ENCODE results near the gene KDSR.

KDSR gene

DNA sequence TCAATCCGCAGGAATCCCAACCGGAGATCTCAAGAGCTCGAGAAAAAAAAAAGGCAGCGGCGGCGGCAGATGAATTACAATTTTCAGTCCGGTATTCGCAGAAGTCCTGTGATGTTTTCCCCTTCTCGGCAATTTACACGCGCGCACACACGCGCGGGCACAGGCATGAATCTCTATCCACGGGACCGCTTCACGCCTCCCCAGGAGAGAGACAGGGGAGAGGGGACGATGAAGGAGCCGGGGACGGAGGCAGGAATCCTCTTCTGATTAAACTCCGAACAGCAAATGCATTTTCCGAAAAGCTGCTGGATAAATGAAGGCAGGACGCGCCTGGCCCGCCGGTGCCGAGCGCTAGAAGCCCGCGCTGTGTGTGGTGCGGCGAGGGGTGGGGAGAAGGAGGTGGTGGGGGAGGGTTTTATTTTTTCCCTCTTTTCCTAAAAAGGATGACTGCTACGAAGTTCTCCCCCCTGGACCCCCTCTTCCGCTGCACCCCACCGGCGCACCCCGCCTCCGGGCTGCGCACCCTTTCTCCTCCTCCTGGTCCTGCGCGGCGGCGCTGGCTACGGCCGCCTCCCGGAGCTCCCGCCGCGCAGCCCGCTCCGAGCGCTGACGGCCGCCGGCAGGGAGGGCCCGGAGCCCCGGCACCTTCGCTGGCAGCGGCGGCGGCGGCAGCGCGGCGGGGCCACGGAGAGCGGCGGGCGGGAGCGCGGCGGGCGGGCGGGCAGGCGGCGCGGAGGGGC lies 47.5 kb downstream of the KDSR start, which contains the start of gene BCL2:
Gene BCL2 (minus strand): TSS at position 387 of the 740 bp plus-strand sequence.
- DNase-seq: no peak

DNA sequence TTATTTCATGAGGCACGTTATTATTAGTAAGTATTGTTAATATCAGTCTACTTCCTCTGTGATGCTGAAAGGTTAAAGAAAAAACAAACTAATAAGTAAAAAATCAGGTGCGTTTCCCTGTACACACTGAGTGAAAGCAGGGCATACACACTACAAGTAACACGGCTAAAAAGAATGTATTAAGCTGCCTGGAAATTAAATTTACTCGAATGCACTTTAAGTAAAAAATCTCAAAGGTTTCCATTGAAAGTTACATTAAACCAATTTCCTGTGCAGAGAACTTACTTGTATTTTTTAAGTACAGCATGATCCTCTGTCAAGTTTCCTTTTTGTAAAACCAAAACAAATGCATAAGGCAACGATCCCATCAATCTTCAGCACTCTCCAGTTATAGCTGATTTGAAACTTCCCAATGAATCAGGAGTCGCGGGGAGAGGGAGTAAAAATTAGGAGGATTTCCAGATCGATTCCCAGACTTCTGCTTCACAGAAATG lies 48.1 kb downstream of the KDSR start:
- no peak for DNase-seq

DNA sequence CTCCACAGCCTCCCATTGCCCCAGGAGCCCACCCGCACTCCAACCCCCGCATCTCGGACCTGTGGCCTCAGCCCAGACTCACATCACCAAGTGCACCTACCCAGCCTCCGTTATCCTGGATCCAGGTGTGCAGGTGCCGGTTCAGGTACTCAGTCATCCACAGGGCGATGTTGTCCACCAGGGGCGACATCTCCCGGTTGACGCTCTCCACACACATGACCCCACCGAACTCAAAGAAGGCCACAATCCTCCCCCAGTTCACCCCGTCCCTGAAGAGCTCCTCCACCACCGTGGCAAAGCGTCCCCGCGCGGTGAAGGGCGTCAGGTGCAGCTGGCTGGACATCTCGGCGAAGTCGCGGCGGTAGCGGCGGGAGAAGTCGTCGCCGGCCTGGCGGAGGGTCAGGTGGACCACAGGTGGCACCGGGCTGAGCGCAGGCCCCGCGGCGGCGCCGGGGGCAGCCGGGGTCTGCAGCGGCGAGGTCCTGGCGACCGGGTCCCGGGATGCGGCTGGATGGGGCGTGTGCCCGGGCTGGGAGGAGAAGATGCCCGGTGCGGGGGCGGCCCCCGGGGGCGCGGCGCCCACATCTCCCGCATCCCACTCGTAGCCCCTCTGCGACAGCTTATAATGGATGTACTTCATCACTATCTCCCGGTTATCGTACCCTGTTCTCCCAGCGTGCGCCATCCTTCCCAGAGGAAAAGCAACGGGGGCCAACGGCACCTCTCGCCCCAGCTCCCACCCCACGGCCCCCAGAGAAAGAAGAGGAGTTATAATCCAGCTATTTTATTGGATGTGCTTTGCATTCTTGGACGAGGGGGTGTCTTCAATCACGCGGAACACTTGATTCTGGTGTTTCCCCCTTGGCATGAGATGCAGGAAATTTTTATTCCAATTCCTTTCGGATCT lies 48.8 kb downstream of the KDSR start:
- DNase-seq: peak; percentile 88

DNA sequence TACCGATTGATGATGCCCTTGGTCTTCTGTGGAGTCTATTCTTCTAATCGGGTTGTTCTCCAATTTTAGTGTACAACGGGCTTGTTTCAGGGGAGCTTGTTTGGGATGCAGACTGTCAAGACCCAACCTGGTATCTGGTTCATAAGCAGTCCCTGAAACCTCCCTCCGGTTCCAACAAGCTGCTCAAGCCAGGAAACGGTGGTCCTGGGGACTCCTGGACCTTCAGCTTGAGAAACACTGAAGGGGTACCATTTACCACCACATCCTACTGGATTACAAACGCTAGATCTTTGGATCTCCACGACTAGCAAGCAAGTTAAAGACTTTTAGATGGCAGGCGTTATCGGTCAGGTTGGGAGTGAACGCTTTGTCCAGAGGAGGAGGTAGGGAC lies 49.5 kb downstream of the KDSR start:
- no peak for DNase-seq

DNA sequence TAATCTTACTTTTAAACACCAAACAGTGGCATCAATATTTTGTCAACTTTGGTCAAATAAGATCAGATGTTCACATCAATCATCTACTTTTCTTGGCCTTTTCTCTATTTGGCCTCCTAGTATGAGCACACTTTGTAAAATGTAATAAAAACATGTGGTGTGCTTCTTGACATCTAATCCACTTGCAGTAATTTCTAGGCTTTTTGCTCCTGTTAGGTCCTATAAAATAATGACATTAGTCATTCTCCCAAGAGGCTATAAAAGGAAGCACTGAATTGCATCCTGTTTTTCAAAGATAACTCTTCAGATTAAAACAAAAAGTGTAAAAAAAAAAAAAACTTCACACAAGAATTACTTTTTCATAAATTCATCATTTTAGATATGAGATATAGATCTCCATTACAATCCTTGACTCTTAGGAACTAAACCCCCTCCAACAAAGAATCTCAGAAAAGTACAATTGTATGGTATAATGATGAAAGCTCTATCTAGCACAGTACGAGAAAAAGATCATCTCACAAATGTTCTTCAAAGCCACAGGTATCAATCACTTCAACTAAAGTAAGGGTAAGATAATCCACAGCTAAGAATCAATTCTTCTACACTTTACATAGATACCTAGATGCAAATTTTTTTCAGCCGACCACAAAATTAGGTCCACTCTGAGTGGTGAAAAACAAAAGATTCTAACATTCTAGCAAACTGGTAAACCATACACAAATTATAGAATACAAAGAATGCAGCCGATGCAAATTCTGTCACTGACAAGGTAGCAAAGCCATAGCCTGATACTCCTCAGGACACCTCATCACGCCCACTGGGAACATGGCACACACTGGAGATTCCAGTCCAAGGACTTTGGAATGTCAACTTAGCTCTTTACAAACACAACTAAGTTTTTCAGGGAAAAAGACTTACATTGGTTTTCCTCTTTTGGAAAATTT lies 50.1 kb downstream of the KDSR start:
- DNase-seq: no peak

DNA sequence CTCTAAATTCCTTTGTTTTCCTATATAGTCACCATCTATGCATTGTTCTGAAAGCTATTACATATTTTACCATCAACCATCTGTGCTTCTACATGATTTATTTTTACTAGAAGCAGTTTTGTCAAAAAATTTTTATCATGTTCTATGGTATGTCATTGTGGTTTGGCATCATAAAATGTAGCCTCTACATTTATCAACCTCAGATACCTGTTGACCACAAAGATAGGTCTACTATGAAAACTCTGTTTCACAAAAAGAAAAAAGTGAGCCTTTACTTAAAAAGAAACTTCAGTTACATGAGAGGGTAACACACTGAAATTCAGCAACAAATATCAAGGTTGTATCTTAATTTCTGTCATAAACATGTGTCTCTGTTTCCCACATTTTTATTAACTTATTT lies 51.1 kb downstream of the KDSR start:
- no peak for DNase-seq

DNA sequence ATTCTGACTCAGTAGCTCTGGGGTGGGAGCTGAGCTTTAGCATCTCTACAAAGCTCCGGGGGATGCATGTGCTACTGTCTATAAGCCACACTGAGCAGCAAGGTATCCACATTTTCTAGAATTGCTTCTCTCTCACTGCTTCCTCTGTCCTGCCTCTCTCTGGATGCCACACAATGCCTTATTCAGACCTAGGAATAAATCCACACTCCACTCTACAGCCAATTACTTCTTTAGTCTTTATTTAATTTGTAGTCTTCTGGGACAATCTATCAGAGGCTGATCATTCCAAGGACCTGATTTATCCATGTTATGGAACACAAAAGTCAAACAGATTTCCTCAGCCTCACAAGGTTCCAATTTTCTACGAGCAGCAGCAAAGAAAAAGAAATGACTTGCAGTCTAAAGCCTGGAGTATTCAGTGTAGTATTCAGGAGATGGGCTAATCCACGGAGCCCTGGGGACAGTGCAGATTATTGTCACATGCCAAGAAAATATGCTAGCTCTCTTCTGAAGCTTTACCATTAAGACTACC lies 51.8 kb downstream of the KDSR start:
- no peak for DNase-seq

DNA sequence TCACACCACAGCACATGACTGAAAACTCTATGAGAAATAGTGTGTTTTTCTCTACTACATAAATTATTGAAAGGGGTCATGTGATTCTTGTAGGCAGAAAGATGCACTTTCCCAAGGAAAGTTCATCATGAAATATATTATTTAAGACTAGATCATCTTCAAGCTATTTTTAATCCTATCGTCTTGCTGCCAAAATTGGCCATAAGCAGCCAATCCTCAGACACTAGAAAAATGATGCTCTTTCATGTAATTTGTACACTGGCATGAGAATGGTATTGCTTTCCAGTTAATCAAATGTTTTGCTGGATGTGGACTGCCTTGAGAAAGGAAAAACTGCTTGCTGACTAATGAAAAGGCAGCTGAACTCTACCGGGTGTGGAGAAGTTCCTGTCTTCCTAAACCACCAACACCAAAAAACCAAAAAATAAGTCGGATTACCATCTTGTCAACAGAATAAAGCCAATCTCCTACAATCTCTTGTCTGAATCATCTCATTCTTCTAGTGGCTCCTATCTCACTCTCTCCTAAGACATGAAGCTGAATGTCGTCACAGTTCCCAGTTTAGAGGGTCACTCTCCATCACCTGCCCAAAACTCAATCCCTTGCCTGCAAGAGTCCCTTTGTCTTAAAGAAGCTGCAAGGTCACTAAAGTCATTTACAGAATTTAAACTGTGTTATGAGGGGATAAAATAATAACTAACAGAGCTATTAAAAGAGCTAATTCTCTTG lies 52.8 kb downstream of the KDSR start:
- DNase-seq: no peak

DNA sequence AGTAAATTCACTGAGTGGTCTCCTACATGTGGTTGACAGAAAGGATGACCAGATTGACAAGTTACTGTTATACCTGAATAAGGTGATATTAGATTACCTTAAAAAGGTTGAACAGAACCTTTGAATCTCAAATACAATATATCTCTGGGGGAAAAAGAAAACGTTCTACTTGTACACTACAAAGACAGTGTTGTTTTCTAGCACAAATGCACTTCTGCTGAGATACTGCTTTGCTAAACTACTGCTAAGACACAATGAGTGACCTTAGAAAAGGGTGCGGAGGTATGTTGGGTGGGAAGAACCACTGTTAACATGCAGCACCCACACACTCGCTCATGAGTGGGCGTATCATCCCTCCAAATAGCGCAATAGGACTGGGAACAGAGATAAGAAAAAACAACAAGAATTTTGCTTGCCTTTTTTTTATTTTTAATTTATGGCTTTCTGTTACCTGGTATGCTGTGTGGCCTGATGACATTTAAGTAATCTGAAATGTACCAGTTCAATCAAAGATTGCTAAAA lies 53.5 kb downstream of the KDSR start:
- DNase-seq: no peak

DNA sequence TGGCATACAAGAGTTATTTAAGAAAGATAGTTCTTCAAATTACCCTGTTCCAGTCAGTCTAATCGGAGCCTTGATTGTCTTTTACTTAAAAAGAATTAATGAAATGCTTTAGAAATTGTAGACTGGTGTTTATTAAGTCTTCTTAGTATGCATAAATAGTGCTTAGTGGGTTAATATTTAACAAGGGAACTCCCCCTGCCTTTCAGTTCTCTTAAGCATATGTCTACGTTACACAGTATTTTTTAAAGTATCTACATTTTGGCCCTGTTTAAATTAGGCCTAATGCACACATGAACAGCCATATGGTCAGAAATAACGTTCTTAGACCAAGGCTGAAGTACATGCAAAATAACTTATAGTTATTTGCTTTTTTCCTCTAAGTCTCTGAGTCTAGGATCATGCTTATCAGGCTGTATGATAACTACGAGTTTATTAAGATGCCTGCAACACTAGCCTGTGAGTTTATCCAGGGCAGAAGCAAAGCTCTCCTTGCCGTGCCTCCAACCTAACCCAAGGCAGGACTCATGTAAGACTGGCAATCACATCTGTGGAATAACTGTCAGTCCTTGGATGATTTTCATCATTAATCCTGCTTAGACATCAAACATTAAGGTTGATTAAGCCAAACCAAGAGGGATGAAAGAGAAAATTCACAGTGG lies 54.1 kb downstream of the KDSR start:
- no peak for DNase-seq

DNA sequence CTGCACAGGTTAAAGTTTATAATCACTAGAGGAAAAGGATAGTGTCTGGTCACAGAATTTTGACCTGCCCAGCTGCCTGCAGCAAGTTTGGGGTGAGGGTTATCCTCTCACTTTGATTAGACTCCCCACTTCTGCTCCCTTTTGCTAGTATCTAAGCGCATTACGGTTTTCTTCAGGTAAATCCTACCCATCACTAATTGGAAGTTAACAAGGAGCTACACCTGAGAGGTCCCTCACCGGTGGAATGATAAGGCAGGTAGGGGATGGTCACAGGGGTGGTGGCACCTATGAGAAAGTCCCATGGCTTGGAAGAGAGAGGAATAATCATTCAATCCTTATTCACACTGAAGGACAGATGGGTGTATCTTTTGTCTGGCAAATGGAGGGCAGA lies 55.0 kb downstream of the KDSR start:
- no peak for DNase-seq

DNA sequence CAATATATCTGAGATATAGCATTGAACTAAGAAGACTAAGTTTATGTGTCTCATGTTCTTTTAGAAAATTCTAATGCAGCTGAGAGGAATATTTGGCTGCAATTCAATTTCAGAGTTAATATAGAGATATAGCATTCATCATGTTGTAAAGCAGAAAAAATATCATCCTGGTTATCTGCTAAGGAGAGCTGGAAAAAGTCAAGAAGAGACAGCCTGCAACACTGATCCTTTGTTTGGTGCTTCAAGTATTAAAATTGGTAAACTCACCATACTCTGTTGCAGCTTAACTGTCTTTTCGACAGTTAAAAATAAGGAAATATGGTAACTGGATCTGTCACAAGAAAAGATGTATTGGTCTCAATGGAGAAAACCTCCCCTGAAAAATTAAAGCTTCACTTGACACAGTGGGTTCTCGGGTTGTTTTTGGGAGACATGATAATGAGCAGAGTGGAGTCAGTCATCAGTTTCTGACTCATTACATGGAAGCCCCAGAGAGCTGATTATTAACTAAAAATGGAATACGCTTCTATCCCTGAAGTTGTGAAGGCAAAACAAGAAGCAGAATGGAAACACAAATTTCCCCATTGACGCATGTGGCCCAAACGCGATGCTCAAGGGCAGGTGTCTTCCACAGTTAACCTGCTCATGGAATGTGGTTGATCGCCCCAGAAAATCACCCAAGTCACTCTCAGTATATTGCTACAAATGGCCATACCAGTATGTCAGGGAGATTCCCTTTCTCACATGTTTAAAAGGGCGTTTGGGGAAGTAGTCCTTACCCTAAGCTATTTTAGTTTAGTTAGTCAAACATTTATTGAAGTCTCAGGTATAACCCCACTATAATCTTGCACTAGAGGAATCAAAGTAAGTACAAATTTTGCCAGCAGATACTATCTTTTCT lies 55.6 kb downstream of the KDSR start:
- no peak for DNase-seq

DNA sequence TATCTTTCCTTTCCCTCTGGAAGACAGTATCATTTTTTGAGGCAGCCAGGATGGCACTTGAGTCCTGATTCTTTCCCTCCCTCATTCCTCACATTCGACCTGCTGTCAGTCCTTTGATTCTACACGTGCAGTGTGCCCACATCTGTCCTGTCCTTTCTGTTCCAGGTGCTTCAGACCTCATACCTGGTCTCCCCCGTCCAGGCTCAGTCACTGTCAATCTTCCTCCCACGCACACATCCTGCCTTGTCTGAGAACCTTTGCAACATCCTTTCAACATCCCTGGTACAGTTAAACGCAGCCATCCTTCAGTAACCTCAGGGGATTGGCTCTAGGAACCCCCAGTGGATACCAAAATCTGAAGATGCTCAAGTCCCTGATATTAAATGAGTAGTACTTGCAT lies 57.6 kb downstream of the KDSR start:
- DNase-seq: peak; percentile 46

DNA sequence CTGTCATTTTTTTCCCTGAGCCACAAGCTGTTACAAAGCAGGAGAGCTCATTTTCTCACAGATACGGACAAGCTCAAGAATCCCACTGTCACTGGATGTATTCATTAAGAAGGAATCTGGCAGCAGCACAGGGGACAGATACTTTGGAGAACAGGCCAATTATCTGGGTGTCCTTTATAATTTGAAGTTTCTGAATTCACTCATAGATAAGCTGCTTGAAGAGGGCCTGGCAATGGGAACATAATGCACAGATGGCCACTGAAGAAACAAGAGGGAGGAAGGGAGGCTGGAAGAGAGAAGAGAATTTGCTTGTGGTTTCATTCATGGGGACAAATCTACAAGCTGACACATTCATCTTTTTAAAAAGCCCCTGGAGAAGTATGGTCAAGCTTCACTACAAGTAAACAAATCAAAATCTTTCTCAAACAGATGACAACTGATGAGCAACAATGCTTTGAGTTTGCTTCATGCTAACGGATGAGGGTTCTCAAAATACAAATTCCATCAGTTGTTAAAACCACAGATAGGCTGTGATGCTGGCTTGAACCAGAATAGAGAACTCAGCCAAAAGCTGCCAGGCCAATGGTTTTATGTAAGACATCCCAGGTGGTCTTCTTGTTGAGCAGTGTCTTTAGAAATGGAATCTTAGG lies 59.3 kb downstream of the KDSR start:
- no peak for DNase-seq

DNA sequence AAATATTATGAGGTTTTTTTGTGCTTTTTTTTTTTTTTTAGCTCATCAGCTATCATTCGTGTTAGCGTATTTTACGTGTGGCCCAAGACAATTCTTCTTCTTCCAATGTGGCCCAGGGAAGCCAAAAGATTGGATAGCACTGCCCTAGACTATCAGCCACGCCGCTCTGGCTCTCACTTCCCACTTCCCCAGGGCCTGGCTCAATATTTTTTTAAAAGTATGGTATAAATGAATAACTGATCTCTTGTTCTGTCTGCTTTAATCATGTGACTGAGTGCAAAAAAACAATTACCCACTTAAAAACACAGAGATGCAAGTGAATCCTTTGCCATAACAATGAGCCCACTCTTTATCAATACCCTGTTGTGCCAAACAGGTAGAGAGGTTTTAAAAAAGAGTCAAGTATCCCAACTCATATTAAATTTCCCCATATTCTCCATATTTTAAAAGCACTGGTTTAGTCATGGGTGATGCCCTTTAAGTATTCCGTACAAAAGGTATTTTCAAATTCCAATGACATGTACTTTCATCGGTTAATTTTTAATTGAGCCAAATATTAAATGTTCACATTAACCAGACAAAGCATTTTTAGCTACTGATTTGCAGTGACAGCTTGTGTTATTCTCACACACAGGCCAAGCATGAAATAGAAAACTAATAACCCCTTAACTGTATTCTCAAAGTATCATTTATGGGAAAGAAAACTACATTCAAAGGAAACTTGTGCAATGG lies 60.0 kb downstream of the KDSR start:
- DNase-seq: no peak

DNA sequence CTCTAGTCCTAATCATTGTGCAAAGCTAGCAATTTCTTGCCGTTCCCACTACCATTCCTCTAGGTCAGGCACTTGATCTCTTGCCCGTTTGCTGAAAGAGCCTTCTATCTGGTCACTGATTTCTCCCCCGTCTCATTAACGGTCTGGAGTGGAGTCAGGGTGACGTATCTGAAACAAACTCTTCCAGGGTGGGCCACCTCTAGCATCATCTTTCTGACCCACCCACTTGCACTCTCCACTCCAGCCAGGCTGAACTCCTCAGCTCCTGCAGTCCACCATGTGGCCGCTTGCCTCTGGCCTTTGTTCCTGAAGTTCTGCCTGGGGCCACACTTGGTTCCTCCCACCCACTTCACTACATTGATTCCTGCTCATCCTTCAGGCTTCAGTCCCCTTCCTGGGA lies 60.8 kb downstream of the KDSR start:
- DNase-seq: no peak

DNA sequence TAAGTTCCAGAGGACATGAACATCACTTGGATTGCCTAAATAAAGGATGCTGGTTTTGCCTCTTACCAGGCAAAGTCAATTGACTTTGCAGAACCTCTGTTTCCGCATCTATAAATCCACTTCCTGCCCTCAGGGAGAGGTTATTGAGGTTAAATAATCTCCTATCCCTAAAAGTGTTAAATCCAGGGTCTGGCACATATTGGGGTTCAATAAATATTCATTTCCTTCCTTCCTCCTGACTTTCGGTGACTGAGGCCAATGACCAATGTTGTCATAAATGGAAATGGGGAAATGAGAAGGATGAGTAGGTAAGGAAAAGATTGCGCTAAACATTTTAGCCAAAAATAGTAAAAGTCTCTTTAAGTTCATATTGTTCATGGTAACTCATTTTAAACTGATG lies 63.5 kb downstream of the KDSR start:
- no peak for DNase-seq

DNA sequence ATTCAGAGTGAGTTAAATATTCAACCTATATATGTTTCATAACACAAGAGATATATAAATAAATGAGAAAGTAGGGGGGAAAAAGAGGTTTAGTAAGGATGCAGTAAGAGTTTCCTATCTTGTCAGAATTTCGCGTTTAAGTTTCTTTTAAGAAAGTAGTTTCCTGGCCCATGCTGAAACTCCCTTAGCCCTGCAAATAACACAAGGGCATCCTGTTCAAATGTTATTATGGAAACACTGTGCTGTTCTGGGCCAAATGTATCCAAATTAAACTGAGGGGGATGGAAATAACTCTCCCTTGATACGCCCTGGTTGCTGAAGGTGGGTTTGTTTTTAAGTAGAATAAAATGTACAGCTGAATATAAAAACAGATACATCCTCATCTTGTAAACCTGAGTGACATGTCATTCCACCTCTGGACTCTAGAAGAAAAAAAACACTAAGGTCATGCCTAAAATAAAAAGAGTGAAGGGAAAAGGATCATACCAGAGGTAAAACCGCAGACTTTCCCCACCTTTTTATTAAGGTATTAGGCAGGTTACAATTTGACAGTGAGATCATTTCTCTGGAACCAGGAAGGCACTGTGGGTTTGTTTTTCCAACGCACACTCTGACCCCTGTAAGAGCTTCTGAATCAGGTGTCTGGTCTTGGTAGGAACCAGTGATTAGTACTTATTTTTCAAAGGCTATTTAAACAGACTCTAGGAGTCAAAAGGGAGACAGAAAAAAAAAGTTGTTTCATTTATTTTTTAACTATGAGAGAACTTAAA lies 64.2 kb downstream of the KDSR start:
- no peak for DNase-seq

Data from CD4-positive, alpha-beta T cell treated with Interleukin-12 subunit alpha and Interleukin-12 subunit beta, for 1 hour (primary cell).